NCI-H2227 (cell line): ENCODE measurements around the gene FBN3.
"Not testable (repeated sequence)": the region's sequence is repeated elsewhere in the genome, so short reads cannot be mapped to it uniquely, and the experiment has no call there.

Experiments used
- DNase-seq: peaks from one replicate; lab custom pipeline; 2025; ENCODE audit not compliant: unreplicated experiment; lab: John Stamatoyannopoulos, UW

The FBN3 gene

DNA sequence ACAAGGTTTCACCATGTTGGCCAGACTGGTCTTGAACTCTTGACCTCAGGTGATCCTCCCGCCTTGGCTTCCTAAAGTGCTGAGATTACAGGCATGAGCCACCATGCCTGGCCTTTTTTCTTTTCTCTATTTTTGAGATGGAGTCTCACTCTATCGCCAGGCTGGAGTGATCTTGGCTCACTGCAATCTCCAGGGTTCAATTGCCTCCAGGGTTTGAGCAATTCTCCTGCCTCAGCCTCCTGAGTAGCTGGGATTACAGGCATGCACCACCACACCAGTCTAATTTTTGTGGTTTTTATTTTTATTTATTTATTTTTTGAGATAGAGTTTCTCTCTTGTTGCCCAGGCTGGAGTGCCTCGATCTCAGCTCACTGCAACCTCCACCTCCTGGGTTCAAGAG lies 125.1 kb downstream of the FBN3 start:
- DNase-seq = not testable (repeated sequence)

DNA sequence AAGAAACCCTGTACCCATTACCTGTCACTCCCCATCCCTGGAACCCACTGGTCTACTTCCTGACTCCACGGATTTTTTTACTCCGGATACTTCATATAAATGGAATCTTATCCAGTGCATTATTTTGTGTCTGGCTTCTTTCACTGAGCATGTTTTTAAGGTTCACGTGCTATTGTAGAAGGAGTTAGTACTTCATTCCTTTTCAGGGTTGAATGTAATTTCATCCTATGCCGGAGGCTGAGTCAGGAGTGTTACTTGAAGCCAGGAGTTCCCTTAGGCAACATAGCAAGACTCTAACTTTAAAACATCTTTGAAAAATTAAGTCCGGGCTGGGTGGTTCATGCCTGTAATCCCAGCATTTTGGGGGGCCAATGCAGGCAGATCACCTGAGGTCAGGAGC lies 126.0 kb downstream of the FBN3 start:
- DNase-seq = no peak

DNA sequence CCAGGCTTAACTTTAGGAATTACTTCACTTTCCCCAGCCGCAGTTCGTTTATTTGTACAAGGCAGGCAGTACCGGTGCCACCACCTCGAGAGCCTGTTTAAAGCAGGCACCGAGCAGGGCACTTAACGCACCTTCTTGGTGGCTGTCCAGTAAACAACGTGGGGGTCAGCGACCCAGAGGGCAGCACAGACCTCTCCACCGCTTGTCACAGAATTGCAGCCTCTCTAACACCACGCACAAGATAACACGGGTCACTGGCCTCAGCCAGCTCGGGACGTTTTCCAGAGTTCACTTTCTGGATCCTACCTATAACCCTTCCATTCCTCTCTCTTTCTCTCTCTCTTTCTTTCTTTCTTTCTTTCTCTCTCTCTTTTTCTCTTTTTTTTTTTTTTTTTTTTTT lies 127.1 kb downstream of the FBN3 start:
- DNase-seq = no peak

DNA sequence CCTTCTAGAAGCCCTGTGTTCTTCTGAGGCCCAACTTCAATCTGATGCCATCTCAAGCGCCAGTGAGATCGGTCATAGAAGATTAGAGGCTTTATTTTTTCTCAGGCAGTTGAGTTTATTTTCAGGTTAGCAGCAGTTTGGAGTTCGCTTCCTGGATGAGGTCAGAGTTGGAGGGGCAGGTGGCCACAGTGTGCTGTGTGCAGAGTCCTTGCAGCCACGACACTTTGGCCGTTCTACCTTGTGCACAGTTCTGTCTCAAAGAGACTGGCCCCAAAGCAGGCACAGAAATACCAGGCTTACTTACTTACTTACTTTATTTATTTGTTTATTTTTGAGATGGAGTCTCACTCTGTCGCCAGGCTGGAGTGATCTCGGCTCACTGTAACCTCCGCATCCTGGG lies 128.0 kb downstream of the FBN3 start:
- no peak for DNase-seq

DNA sequence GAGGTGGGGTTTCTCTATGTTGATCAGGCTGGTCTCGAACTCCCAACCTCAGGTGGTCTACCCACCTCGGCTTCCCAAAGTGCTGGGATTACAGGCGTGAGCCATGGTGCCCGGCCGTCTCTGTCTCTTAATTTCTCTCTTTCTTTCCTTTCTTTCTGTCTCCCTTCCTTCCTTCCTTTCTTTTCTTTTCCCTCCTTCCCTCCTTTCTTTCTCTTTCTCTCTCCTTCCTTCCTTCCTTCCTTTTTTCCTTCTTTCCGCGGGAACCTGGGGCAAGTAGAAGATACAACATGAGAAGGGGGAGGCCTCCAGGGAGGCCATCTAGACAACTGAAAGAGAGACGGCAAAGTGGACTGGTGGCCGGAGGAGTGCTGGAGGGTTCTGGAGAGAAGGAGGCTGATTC lies 128.7 kb downstream of the FBN3 start:
- DNase-seq = no peak

DNA sequence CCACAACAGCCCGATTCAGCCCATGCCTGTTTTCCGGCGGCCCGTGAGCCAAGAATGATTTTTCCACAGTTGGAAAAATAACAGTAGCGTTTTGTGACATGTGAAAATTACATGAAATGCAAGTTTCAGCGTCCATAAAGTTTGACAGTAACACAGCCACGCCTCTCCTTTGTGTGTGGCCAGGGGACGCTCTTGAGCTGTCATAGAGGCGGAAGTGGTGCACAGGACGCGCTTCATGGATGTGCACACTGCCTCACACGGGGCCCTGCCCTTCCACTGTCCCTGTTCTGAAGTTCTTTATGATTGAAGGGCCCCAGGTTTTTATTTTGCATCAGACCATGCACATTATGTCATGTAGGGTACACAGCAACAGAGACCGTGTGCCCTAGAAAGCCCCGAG lies 131.6 kb downstream of the FBN3 start:
- DNase-seq = no peak
